Karpas-422 (cell line): ENCODE measurements around the gene INSIG1. TPM values are rescaled to one million over a fixed set of nuclear protein-coding genes. Genes with fewer than 3 reads are reported as not detected.

Experiments
- DNase-seq: peaks from one replicate; pipeline ENCODE4 v3.0.0-alpha.2; 2015
- H2AFZ ChIP-seq: fragments of 200-600 bp; sonication (generic); 2 replicates; pipeline ENCODE4 v1.6.1; 2014; ENCODE audit warnings: antibody characterized with exemption, low read length, mixed read lengths
- H3K27ac ChIP-seq: fragments of 200-600 bp; sonication (generic); 2 replicates; pipeline ENCODE4 v1.5.1; 2014; ENCODE audit warnings: mild to moderate bottlenecking, low read length, moderate library complexity
- H3K27me3 ChIP-seq: fragments of 200-600 bp; sonication (generic); 2 replicates; pipeline ENCODE4 v1.6.1; 2014; ENCODE audit warnings: low read length, mixed read lengths
- H3K36me3 ChIP-seq: fragments of 200-600 bp; sonication (generic); 2 replicates; pipeline ENCODE4 v1.6.1; 2014; ENCODE audit warnings: low read length, mixed read lengths; ENCODE audit not compliant: insufficient read depth
- H3K4me1 ChIP-seq: fragments of 200-600 bp; sonication (generic); 2 replicates; pipeline ENCODE4 v1.6.1; 2014; ENCODE audit warnings: mild to moderate bottlenecking, low read length, mixed read lengths
- H3K4me2 ChIP-seq: fragments of 200-600 bp; sonication (generic); 2 replicates; pipeline ENCODE4 v1.6.1; 2014; ENCODE audit warnings: low read length, low read depth, mild to moderate bottlenecking; ENCODE audit not compliant: poor library complexity, severe bottlenecking
- H3K4me3 ChIP-seq: fragments of 200-600 bp; sonication (generic); 2 replicates; pipeline ENCODE4 v1.5.1; 2014; ENCODE audit warnings: mild to moderate bottlenecking, antibody characterized with exemption, low read length, mixed read lengths
- H3K79me2 ChIP-seq: fragments of 200-600 bp; sonication (generic); 2 replicates; pipeline ENCODE4 v1.6.1; 2014; ENCODE audit warnings: mild to moderate bottlenecking, low read length, mixed read lengths
- H3K9ac ChIP-seq: fragments of 200-600 bp; sonication (generic); 2 replicates; pipeline ENCODE4 v1.6.0; 2014; ENCODE audit warnings: low read length
- H3K9me2 ChIP-seq: fragments of 200-600 bp; sonication (generic), shearing (Covaris generic); replicated peaks from 2 replicates; pipeline ENCODE4 v1.6.0; 2014; ENCODE audit warnings: mild to moderate bottlenecking, low read length, moderate library complexity; ENCODE audit not compliant: insufficient read depth
- H3K9me3 ChIP-seq: fragments of 300-700, 200-600 bp; sonication (generic); 2 replicates; pipeline ENCODE4 v1.6.1; 2014; ENCODE audit warnings: low read length, mixed read lengths
- H4K20me1 ChIP-seq: fragments of 200-600 bp; sonication (generic); 2 replicates; pipeline ENCODE4 v1.6.1; 2014; ENCODE audit warnings: mild to moderate bottlenecking, antibody characterized with exemption, low read length, low read depth; ENCODE audit not compliant: insufficient read depth
- total RNA-seq: library from RNA; depleted of rRNA; stranded (reverse); fragments of >200 nt; shearing (Covaris generic); gene quantifications from 2 replicates; pipeline ENCODE4 v1.2.3, GENCODE V29; 2014; ENCODE audit warnings: low replicate concordance

INSIG1 gene
- total RNA-seq, 1 experiment from 2014 or later, result 249 TPM

- Histone ChIP-seq H3K27me3 (no peaks in the 10 kb centered on the region), H3K79me2 (no peaks in the 10 kb centered on the region), H3K4me3 (no peak overlapping the region), H3K9ac (no peak overlapping the region), H4K20me1 (no peaks in the 10 kb centered on the region), H2AFZ (no peak overlapping the region), H3K27ac (no peak overlapping the region), H3K4me2 (no peak overlapping the region), H3K36me3 (no peaks in the 10 kb centered on the region), H3K4me1 (no peaks in the 10 kb centered on the region), H3K9me3 (no peaks in the 10 kb centered on the region), H3K9me2 (no peaks in the 10 kb centered on the region)
- no peak for DNase-seq
Observed at GRCh38 chr7:155315977-155316376, 18.3 kb downstream of the INSIG1 start.

GRCh38 chr7:155316427-155317113 lies 18.9 kb downstream of the INSIG1 start:
- Histone ChIP-seq H3K27ac (no peak overlapping the region), H3K9me3 (no peaks in the 10 kb centered on the region), H3K36me3 (no peaks in the 10 kb centered on the region), H3K79me2 (no peaks in the 10 kb centered on the region), H3K9ac (no peak overlapping the region), H2AFZ (no peak overlapping the region), H3K4me2 (no peak overlapping the region), H4K20me1 (no peaks in the 10 kb centered on the region), H3K4me3 (no peak overlapping the region), H3K9me2 (no peaks in the 10 kb centered on the region), H3K4me1 (no peaks in the 10 kb centered on the region), H3K27me3 (no peaks in the 10 kb centered on the region)
- DNase-seq, result no peak

- no peak overlapping the region for H3K27ac ChIP-seq
- H2AFZ ChIP-seq, result no peak overlapping the region
- no peaks in the 10 kb centered on the region for H3K4me1 ChIP-seq
- H3K36me3 ChIP-seq, result no peaks in the 10 kb centered on the region
- no peak overlapping the region for H3K4me3 ChIP-seq
- no peaks in the 10 kb centered on the region for H4K20me1 ChIP-seq
- H3K9me3 ChIP-seq, result no peaks in the 10 kb centered on the region
- DNase-seq, result no peak
- no peak overlapping the region for H3K9ac ChIP-seq
- H3K79me2 ChIP-seq, result no peaks in the 10 kb centered on the region
- no peaks in the 10 kb centered on the region for H3K27me3 ChIP-seq
- no peak overlapping the region for H3K4me2 ChIP-seq
- H3K9me2 ChIP-seq, result no peaks in the 10 kb centered on the region
Observed at GRCh38 chr7:155317114-155317434, 19.4 kb downstream of the INSIG1 start.

GRCh38 chr7:155318245-155318644 lies 20.6 kb downstream of the INSIG1 start:
- Histone ChIP-seq H3K4me1 (no peaks in the 10 kb centered on the region), H3K27me3 (peaks cover 3% of the 10 kb centered on the region; the same call in 1 of the 2 replicates), H3K4me2 (no peak overlapping the region)

GRCh38 chr7:155322530-155322929 lies 24.9 kb downstream of the INSIG1 start:
- H3K79me2 ChIP-seq, result no peaks in the 10 kb centered on the region
- no peaks in the 10 kb centered on the region for H3K9me3 ChIP-seq
- no peaks in the 10 kb centered on the region for H3K4me1 ChIP-seq
- H3K4me3 ChIP-seq, result no peak overlapping the region
- H3K27ac ChIP-seq, result no peak overlapping the region
- no peak overlapping the region for H2AFZ ChIP-seq
- H4K20me1 ChIP-seq, result no peaks in the 10 kb centered on the region
- no peaks in the 10 kb centered on the region for H3K9me2 ChIP-seq
- no peak overlapping the region for H3K9ac ChIP-seq
- peaks cover 3% of the 10 kb centered on the region; the same call in 1 of the 2 replicates for H3K27me3 ChIP-seq
- H3K4me2 ChIP-seq, result no peak overlapping the region
- H3K36me3 ChIP-seq, result no peaks in the 10 kb centered on the region
- DNase-seq, result no peak

More at GRCh38 chr7:155318245-155318644, 20.6 kb downstream of the INSIG1 start:
- Histone ChIP-seq H4K20me1 (no peaks in the 10 kb centered on the region), H2AFZ (no peak overlapping the region), H3K9ac (no peak overlapping the region), H3K27ac (no peak overlapping the region), H3K4me3 (no peak overlapping the region), H3K9me3 (no peaks in the 10 kb centered on the region), H3K36me3 (no peaks in the 10 kb centered on the region), H3K9me2 (no peaks in the 10 kb centered on the region), H3K79me2 (no peaks in the 10 kb centered on the region)
- no peak for DNase-seq

GRCh38 chr7:155323001-155323638 lies 25.4 kb downstream of the INSIG1 start:
- Histone ChIP-seq H3K9ac (no peak overlapping the region), H3K27ac (no peak overlapping the region), H3K27me3 (peaks cover 3% of the 10 kb centered on the region; the same call in 1 of the 2 replicates), H3K9me3 (no peaks in the 10 kb centered on the region), H3K36me3 (no peaks in the 10 kb centered on the region), H2AFZ (no peak overlapping the region), H3K4me3 (no peak overlapping the region), H3K9me2 (no peaks in the 10 kb centered on the region), H3K4me1 (no peaks in the 10 kb centered on the region), H3K79me2 (no peaks in the 10 kb centered on the region), H4K20me1 (no peaks in the 10 kb centered on the region), H3K4me2 (no peak overlapping the region)
- no peak for DNase-seq

- Histone ChIP-seq H3K4me2 (no peak overlapping the region), H3K36me3 (no peaks in the 10 kb centered on the region), H3K79me2 (no peaks in the 10 kb centered on the region), H2AFZ (no peak overlapping the region), H3K9me3 (no peaks in the 10 kb centered on the region), H4K20me1 (no peaks in the 10 kb centered on the region), H3K9me2 (no peaks in the 10 kb centered on the region), H3K4me1 (no peaks in the 10 kb centered on the region), H3K27ac (no peak overlapping the region), H3K27me3 (peaks cover 3% of the 10 kb centered on the region; the same call in 1 of the 2 replicates), H3K4me3 (no peak overlapping the region), H3K9ac (no peak overlapping the region)
- DNase-seq, result no peak
Observed at GRCh38 chr7:155324012-155324917, 26.6 kb downstream of the INSIG1 start.

- no peaks in the 10 kb centered on the region for H3K79me2 ChIP-seq
- H3K27me3 ChIP-seq, result peaks cover 3% of the 10 kb centered on the region; the same call in 1 of the 2 replicates
- H4K20me1 ChIP-seq, result no peaks in the 10 kb centered on the region
- H3K9me2 ChIP-seq, result no peaks in the 10 kb centered on the region
- no peak overlapping the region for H2AFZ ChIP-seq
- no peaks in the 10 kb centered on the region for H3K4me1 ChIP-seq
- H3K4me3 ChIP-seq, result no peak overlapping the region
- H3K9me3 ChIP-seq, result no peaks in the 10 kb centered on the region
- DNase-seq, result no peak
- no peak overlapping the region for H3K4me2 ChIP-seq
- no peak overlapping the region for H3K27ac ChIP-seq
- no peaks in the 10 kb centered on the region for H3K36me3 ChIP-seq
- no peak overlapping the region for H3K9ac ChIP-seq
Observed at GRCh38 chr7:155324918-155325235, 27.2 kb downstream of the INSIG1 start.
